Astrocyte of the cerebellum (primary cell): Measurements from ENCODE around the gene SMARCA2.

Experiments
- DNase-seq: peaks from one replicate; pipeline ENCODE4 v3.0.0-alpha.2; 2011; ENCODE audit warnings: low read depth
- H3K4me3 ChIP-seq: 2 replicates; pipeline ENCODE4 v1.5.1; 2011; ENCODE audit warnings: mild to moderate bottlenecking, low read depth, low read length, moderate library complexity
- CTCF ChIP-seq: IDR thresholded peaks from 2 replicates; pipeline ENCODE4 v1.5.1; 2012; ENCODE audit warnings: low read length, low read depth, moderate library complexity, mild to moderate bottlenecking; ENCODE audit errors: missing control alignments
- in situ Hi-C: cut with HindIII; loops from 2 replicates; pipeline ENCODE4 v1.10.0; 2017; ENCODE audit warnings: low sequenced_read_pairs

The SMARCA2 gene

GRCh38 chr9:2047144-2047671 lies 32.1 kb downstream of the SMARCA2 start:
- no peak for DNase-seq
- TF ChIP-seq CTCF, result no peak
- in situ Hi-C loops, result no loop called here
- no peak overlapping the region for H3K4me3 ChIP-seq

- in situ Hi-C loops, result no loop called here
- TF ChIP-seq CTCF, result no peak
- H3K4me3 ChIP-seq, result no peak overlapping the region
- DNase-seq, result no peak
Measured at GRCh38 chr9:2047916-2048315, 32.8 kb downstream of the SMARCA2 start.

GRCh38 chr9:2050236-2050635 lies 35.1 kb downstream of the SMARCA2 start:
- DNase-seq, result no peak
- TF ChIP-seq CTCF, result no peak
- in situ Hi-C loops, result no loop called here
- H3K4me3 ChIP-seq, result no peak overlapping the region

- H3K4me3 ChIP-seq, result no peak overlapping the region
- in situ Hi-C loops, result no loop called here
- peak; percentile 84 for DNase-seq
- no peak for TF ChIP-seq CTCF
Measured at GRCh38 chr9:2053883-2054845, 39.0 kb downstream of the SMARCA2 start.

GRCh38 chr9:2055203-2055658 lies 40.1 kb downstream of the SMARCA2 start:
- in situ Hi-C loops, result no loop called here
- H3K4me3 ChIP-seq, result no peak overlapping the region
- DNase-seq, result peak; percentile 39
- TF ChIP-seq CTCF, result no peak

- in situ Hi-C loops, result no loop called here
- DNase-seq, result no peak
- no peak for TF ChIP-seq CTCF
- no peak overlapping the region for H3K4me3 ChIP-seq
Measured at GRCh38 chr9:2059274-2059929, 44.3 kb downstream of the SMARCA2 start.
